HCT116 (cell line): Measurements from ENCODE around the gene OPRD1.

Experiments
- ELF1 ChIP-seq: IDR thresholded peaks from 2 replicates; pipeline ENCODE4 v1.6.1; 2012; ENCODE audit warnings: low read depth, borderline replicate concordance
- EZH2phosphoT487 ChIP-seq: fragments of 200-600 bp; IDR thresholded peaks from 2 replicates; pipeline ENCODE4 v1.6.1; 2018; ENCODE audit warnings: antibody characterized with exemption, borderline replicate concordance
- POLR2A ChIP-seq: IDR thresholded peaks from 2 replicates; pipeline ENCODE4 v1.7.0; 2011; ENCODE audit warnings: borderline replicate concordance; ENCODE audit not compliant: insufficient read depth, insufficient read length; ENCODE audit errors: extremely low read depth
- POLR2AphosphoS5 ChIP-seq: IDR thresholded peaks from 2 replicates; pipeline ENCODE4 v1.6.1; 2011; ENCODE audit warnings: mild to moderate bottlenecking, low read depth, low read length, moderate library complexity
- REST ChIP-seq: IDR thresholded peaks from 2 replicates; pipeline ENCODE4 v1.6.1; 2012; ENCODE audit warnings: low read depth
- YY1 ChIP-seq: IDR thresholded peaks from 2 replicates; pipeline ENCODE4 v1.6.1; 2011; ENCODE audit warnings: low read length, low read depth, moderate library complexity, mild to moderate bottlenecking; ENCODE audit not compliant: insufficient replicate concordance; ENCODE audit errors: extremely low read depth
- TF ChIP-seq, protein P1 (sequence below): IDR thresholded peaks from 2 replicates; pipeline ENCODE4 v1.6.1; 2012
- TF ChIP-seq, protein P2 (sequence below), 3 experiments: fragments of 200-600 bp in 1 of 3; sonication (generic) in 1 of 3; IDR thresholded peaks in 2 of 3; conservative IDR thresholded peaks in 1 of 3; 2 replicates each; pipeline ENCODE4 v1.5.1; 2012 to 2017; ENCODE audit warnings: low read depth in 2 of 3, low read length in 2 of 3, antibody characterized with exemption in 1 of 3, borderline replicate concordance in 1 of 3, control low read depth in 1 of 3, mild to moderate bottlenecking in 1 of 3, mixed read lengths in 1 of 3, mixed run types in 1 of 3, moderate library complexity in 1 of 3; ENCODE audit not compliant: insufficient read depth in 1 of 3

GRCh38 chr1:28877132-28877781, 65.3 kb downstream of the OPRD1 start:
- TF ChIP-seq, protein P1, sequence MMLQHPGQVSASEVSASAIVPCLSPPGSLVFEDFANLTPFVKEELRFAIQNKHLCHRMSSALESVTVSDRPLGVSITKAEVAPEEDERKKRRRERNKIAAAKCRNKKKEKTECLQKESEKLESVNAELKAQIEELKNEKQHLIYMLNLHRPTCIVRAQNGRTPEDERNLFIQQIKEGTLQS: no peak
- TF ChIP-seq EZH2phosphoT487 (no peak), ELF1 (no peak), YY1 (peak; percentile 79), POLR2AphosphoS5 (no peak), POLR2A (no peak), REST (no peak)
- TF ChIP-seq, protein P2, sequence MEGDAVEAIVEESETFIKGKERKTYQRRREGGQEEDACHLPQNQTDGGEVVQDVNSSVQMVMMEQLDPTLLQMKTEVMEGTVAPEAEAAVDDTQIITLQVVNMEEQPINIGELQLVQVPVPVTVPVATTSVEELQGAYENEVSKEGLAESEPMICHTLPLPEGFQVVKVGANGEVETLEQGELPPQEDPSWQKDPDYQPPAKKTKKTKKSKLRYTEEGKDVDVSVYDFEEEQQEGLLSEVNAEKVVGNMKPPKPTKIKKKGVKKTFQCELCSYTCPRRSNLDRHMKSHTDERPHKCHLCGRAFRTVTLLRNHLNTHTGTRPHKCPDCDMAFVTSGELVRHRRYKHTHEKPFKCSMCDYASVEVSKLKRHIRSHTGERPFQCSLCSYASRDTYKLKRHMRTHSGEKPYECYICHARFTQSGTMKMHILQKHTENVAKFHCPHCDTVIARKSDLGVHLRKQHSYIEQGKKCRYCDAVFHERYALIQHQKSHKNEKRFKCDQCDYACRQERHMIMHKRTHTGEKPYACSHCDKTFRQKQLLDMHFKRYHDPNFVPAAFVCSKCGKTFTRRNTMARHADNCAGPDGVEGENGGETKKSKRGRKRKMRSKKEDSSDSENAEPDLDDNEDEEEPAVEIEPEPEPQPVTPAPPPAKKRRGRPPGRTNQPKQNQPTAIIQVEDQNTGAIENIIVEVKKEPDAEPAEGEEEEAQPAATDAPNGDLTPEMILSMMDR (IDR thresholded peaks at IDR 0.05 in 2 of 3, conservative IDR thresholded peaks at IDR 0.05 in 1 of 3; ENCODE audit: borderline replicate concordance in 1 of 3, insufficient read depth in 1 of 3, low read depth in 2 of 3, low read length in 2 of 3): peak in 2 of 3 experiments; percentile 85 to 96; a peak in 4 of 6 replicates
